Left forelimb (tissue), 1 donor: Measurements from ENCODE around the gene STIM2.

Experiments
- DNase-seq: peaks from one replicate; pipeline ENCODE4 v3.0.0-alpha.2; 2018; ENCODE audit warnings: low spot score

Gene STIM2

DNA sequence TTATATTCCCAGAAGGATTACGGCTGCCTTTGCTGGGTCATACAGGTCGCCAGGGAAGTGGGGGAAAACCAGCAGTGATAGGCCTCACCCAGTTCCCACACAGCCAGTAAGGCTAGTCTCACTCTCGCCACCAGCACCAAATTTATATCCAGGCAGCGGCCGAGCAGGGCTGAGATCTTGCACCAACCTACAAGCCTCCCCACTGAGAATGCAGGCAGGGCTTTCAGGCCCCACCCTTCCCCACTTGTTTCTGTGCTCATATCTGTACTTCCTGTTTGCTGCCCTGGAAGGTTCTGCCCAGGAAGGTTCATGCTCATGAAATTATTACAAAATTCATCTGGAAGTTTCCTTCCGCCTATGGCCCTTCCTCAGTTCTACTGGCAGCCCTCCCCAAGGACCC lies 179.7 kb downstream of the STIM2 start:
- no peak for DNase-seq

GRCh38 chr4:27042411-27042810 lies 181.8 kb downstream of the STIM2 start:
- no peak for DNase-seq

- no peak for DNase-seq
These were observed 182.6 kb downstream of the STIM2 start for GRCh38 chr4:27043200-27043599.

GRCh38 chr4:27046851-27047250 lies 186.2 kb downstream of the STIM2 start:
- DNase-seq = no peak

DNA sequence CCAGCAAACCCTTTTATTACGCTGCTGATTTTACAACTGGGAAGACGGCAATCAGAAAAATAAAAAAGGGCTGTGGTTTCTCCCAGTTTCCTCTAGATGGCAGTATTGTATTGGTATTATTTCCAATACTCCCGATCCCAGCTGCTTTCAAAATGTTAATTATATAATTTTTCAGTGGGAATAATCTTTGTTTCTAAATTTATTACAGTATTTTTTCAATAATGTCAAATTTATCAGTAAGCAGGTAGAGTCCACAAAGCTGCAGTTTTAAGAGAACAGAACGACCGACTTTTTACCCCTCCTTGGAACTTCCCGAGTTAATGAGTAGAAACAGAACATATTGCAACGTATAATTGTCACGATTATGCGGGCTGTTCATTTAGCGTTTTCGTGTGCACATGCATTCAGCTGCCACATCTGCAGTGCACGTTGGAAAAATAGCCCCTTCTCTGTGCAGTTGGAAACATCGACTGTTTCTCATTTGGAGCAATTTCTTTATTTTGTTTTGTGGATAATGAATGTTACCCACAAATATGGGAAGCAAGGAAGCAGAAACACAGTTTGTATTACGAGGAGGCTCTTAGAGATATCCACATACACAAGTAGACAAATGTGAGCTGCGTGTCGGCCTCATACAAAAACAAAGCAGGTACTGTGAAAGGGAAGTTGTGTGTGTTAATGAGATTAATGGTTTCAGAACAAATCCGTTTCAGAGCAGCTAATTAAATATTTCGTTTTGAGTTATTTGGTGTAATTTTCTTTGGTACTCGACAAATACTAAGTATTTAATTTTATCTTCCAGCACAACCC lies 188.0 kb downstream of the STIM2 start:
- DNase-seq = no peak

- no peak for DNase-seq
These were observed 188.7 kb downstream of the STIM2 start for GRCh38 chr4:27049239-27049829.

DNA sequence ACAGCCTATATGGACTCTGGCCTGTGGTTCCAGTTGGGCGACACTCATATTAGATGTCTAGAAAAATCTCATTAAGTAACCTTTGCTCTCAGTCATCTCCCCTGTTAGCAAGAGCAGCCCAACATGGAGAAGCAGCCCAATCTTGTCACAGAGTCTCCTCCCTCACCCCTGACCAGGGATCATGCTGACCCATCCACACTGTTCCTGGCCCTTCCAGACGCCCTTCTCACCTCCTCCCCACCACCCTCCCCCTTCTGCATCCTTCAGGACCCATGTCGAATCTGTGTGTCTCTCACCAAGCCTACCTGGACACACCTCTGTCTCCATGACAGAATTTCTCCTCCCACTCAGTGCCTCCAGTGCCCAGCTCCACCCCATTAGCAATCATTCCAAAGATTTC lies 190.1 kb downstream of the STIM2 start:
- DNase-seq = no peak

- no peak for DNase-seq
These were observed 194.7 kb downstream of the STIM2 start for GRCh38 chr4:27055221-27055760.

GRCh38 chr4:27056281-27056680 lies 195.6 kb downstream of the STIM2 start:
- DNase-seq = no peak

DNA sequence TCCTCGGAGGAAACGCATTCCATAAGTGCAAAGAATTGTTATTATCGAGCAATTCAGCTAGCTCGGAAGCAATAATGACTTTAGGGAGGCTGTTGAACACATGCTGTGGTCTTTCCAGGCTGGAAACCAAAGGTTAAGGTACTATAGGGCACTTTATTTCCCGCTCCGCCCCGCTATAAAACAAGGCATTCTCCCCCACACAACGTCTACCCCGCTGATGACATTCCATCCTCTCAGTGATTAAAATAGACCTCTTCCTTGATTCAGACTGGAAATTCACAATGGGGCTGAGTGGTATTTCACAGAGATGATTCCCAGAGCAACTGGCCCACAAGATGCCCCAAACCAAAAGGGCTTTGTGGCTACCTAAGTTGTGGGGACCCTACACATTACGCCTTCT lies 196.4 kb downstream of the STIM2 start:
- DNase-seq = no peak

DNA sequence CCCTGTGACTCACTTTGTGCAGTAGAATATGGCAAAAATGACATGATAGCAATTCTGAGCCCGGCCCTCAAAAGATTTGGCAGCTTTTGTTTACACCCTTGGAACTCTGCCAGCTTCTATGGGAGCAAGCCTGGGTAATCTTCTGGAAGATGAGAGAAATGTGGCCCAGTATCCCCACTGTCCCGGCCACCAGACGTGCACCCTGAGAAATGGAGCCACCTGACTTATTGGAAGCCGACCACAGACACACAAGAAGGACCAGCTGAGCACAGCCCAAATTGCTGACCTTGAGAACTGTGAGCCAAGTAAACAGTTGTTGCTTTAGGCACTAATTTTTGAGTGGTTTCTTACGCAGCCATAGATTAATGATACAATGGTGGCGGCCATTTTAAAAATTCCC lies 197.0 kb downstream of the STIM2 start:
- DNase-seq = no peak

GRCh38 chr4:27058819-27059406 lies 198.3 kb downstream of the STIM2 start:
- DNase-seq = no peak

DNA sequence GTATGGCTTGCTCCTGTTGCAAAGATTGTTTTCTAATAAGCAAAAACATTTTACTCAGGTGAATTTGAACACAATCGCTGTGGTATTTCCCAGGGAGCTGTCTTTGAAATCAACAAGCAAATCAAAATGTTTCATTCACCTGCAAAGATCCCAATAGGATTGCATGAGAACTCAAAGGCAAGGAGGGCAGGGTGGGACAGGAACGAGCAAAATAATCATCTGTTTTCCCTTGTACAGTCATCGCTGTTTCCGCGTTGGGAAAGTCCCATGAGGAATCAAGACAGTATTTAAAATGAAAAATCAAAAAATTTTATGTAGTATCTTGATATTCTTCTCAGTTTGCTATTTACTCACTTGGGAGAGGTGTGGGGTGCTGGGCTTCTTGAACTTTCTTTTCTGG lies 198.8 kb downstream of the STIM2 start:
- DNase-seq = no peak

- DNase-seq = no peak
These were observed 201.6 kb downstream of the STIM2 start for GRCh38 chr4:27062256-27062655.

GRCh38 chr4:27066591-27066990 lies 205.9 kb downstream of the STIM2 start:
- DNase-seq = no peak

GRCh38 chr4:27068151-27068867 lies 207.7 kb downstream of the STIM2 start:
- DNase-seq = peak; percentile 48
